HG02759 (cell line): Measurements from ENCODE around the gene TSPAN13.

Experiments
- ATAC-seq: cut with Tn5 transposase; IDR thresholded peaks from one replicate; pipeline ENCODE4 v1.9.1; 2021; ENCODE audit warnings: mild to moderate bottlenecking, moderate library complexity; ENCODE audit not compliant: unreplicated experiment

TSPAN13 gene

DNA sequence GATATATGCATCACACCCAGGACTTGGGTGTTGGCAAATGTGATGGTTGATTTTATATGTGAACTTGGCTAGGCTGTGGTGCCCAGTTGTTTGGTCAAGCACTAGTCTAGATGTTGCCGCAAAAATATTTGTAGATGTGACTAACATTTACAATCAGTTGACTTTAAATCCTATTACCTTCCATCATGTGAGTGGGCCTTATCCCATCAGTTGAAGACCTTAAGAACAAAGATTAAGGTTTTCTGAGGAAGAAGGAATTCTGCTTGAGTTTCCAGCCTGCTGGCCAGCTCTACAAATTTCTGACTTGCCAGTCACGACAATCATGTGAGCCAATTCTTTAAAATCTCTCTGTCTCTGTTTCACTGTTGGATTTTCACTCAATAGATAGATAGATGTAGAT, 20.3 kb downstream of the TSPAN13 start:
- ATAC-seq: no peak

DNA sequence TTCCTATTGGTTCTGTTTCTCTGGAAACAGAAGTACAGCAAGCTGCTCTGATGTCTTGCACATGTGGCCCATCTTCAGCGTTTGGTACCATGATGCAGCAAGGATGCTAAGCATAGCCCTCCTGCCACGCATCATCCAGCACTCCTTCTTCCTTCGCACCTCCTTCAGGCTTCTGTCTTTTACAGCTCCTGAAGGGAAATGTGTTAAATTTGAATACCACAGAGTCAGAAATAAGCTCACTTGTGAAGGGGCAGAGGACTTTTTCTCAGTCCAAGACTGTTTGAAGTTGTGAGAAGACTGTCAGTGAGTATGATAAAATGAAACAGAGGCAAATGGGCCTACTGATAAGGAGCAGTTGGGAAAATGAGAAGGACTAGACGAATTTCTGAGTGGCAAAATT, 20.7 kb downstream of the TSPAN13 start:
- ATAC-seq: no peak

DNA sequence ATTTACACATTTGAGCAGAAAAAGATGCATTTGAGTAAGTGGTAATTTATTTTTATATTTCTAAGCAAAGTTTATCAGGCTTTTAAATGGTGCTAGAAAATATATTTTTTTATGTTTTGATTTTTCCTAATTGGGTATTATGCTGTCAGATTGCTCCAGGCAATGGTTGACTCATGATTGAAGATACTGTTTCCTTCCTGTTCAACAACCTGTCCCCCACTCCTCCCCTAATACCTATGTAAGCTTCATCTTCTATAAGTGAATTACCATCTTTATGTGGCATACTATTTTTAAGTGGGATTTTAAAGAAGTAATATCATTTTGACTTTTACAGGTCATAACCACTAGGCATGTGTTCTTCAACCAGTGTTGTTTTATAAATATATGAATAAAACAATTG, 21.4 kb downstream of the TSPAN13 start:
- no peak for ATAC-seq

DNA sequence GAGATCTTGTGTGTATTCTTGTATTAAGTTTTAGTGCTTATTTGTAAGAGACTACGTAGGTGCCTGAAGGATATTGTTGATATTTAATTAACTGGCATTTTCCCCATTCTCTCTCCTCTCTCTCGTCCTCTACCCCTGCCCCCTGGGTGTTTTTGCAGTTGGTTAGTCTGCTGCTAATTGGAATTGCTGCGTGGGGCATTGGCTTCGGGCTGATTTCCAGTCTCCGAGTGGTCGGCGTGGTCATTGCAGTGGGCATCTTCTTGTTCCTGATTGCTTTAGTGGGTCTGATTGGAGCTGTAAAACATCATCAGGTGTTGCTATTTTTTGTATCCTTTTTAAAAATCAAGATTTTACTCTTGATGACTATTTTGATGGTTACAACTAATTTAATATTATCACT, 22.5 kb downstream of the TSPAN13 start:
- no peak for ATAC-seq

DNA sequence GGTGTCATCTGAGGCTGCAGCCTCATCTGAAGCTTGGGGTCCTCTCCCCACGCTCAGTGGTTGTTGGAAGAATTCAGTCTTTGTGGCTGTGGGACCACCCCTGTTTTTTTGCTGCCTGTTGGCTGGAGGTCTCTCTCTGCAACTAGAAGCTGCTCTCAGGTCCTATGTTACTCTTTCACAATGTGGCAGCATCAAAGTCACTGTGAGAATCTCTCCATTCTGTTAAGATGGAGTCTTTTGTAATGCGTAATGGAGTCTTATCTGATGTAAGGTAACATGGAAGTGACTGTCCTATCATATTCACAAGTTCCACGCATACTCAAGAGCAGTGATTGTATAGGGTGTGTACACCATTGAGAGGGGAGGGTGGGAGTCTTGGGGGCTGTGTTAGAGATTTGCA, 24.9 kb downstream of the TSPAN13 start:
- ATAC-seq: no peak

GRCh38 chr7:16779051-16779450, 25.5 kb downstream of the TSPAN13 start:
- no peak for ATAC-seq

- ATAC-seq: no peak
Measured at GRCh38 chr7:16780596-16780995, 27.0 kb downstream of the TSPAN13 start.

GRCh38 chr7:16785321-16785720, 31.8 kb downstream of the TSPAN13 start:
- no peak for ATAC-seq

DNA sequence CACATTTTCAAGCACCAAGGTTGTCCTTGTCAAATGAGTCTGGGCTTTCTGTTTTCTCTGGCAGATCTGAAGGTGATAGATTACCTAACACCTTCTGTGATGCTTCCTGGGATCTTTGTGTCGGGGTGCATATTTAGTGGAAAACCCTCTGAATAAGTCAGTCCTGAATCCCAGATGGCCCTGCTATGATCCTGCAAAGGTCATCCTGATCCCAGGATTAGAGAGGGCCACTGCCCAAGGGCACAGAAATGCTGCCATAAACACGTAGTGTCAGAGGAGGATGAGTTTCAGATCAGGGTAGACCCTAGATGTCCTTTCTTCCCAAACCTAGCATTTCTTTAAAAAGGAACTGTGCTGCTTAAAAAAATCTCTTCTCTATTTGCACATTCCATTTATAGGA, 32.3 kb downstream of the TSPAN13 start:
- no peak for ATAC-seq

- no peak for ATAC-seq
Measured at GRCh38 chr7:16786257-16786656, 32.7 kb downstream of the TSPAN13 start.

DNA sequence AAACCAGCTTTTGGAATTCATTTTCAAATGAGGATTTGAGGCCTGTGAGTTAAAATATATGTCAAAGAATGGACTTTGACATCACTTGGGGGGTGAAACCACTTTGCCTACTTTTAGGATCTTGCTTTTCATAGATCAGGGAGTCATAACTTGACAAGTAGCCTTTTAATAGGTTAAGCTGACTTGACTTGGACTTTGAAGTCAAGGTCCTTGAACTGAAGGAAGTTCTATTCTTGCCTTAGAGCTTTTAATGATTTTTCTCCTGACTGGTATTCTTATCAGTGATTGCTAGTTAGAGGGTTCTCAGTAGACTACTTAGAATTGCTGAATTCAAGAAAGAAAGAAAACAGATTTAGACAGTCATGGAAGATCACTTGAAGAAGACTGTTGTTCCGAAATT, 33.6 kb downstream of the TSPAN13 start:
- ATAC-seq: no peak

GRCh38 chr7:16791071-16791470, 37.5 kb downstream of the TSPAN13 start:
- ATAC-seq: no peak

DNA sequence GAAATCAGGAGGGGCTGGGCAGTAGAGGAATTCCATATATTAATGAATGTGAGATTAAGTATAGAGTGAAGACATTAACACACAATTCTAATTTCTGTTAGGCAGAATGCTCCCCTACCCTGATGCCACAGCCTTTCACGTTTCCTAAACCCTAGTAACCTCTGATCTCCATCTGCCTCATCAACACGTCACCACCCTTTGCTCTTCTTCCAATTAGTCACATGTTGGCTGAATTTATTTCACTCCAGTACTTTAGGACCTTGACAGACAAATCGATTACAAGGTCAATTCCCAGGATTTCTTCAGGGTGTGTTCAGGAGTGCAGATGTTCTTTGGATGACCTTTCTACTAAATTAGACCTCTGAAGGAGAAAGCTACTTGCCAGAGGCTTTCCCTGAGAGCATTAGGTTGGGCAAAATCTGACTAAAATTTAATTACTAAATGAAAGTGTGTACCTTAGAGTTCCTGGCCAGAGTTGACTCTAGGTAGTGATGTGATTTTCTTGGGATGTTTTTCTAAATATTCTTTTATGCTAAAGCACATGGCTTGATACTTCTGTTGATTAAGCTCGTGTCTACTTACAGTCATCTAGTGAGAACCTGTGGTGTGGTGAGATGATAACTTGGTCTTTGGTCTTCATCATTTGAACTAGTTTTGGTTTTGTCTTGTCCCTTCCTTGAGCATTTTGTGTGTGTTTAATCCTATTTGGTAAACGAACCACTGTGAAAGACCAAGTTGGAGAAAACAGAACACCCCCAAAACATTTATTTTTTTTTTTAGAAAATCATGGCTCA, 38.5 kb downstream of the TSPAN13 start:
- ATAC-seq: no peak

GRCh38 chr7:16794986-16795385, 41.4 kb downstream of the TSPAN13 start:
- no peak for ATAC-seq

DNA sequence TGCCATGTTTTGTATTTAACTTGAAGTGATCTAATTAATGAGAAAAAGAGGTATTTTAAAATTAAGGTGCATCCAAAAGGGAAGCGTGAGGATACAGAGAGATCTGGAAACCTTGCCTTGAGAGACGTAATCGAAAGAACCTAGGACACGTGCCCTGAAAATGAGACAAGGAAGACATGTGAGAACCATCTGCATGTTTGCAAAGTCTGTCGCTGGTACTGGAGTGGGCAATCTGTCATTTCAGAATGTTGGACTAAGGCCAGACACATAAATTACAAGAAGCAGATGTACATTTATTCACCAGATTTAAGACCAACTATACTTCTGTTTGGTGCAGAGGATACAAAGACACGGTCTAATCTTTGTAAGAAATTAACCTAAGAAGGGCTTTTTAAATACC, 42.1 kb downstream of the TSPAN13 start:
- no peak for ATAC-seq

DNA sequence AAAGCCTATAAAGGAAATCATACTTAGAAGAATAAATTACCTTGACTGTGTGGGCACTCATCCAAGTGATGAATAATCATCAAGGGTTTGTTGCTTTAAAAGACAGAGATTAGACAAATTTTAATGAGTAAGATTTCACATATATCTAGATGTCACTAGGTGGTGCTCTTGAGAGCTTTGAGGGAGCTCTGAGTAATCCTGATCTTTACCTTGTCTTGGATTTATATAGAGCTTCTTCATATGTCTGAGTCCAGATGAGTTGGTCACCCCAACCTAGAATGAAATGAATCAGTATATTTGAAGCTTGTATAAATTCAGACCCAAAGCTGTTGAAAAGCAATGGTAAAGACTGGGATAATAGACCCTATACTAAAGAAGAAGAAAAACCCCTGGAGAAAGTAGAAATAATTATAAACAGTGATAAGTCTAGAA, 47.6 kb downstream of the TSPAN13 start:
- ATAC-seq: no peak

DNA sequence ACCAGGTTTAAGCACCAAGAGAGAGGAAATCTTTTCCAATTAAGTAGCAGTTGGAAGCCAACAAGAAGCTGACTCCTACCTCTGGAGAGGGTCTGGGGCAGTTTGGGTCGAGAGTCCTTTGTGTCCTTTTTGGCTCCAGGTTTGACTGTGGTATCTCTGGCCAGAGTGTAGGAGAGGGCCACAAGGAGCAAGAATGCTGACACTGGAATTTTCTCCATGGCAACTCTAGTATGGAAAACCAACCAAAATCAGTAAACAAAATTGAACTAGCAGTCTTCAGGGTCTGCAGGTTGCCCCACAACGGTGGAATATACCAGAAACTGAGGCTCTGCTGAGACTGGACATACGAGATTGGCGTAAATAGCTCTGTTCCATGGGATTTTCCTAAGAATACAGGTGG, 48.0 kb downstream of the TSPAN13 start:
- ATAC-seq: no peak

DNA sequence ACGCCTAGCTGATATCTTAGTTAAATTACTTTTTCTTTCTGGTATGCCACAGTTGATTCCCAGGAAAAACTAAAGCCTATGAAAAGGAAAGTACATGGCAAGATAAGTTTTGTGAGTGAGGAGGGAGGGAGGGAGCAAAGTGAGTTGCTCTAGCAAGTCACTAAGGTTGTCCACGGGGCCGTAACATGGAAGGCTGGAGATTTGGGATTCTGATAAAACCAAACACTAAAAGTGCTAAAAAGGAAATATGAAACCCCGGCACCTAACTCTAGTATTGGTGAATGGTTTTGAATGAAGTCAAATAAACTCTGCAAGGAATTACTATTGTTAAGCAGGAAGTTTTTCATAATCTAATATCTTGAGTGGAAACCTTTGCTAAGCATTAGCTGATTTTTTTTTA, 49.6 kb downstream of the TSPAN13 start:
- no peak for ATAC-seq

DNA sequence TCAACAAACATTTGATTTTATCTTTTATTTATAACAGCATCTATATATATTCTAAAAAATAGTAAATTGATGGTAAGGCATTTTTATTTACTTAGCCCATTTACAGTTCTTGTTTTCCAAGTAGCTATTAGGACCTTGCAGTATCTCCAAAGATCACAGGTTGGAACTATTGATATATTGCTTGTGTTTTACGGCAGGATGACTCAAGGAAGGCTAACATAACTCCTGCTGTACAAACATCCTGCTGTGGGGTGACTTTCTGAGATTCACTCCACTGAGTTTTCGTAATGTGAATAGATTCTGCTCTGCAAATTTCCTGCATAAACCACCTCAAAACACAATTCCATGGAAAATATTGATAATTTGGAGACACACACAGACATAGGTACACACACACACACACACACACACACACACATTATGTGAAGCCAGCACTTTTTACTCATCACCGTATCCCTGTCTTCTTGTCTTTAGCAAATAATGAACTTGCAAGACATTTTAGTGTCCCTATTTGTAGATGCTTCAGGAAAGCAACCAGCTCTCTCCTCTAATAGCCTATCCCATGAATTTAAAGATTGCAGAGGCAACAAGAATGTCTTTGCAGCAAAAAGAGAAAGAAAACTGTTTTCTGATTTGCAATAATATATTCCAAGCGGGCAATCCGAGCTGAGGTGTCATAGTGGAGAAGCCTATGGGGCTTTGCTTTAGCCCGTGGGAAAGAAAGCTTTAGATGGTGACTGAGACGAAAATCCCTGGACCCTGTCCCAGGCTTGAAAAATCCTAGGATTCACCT, 50.5 kb downstream of the TSPAN13 start:
- no peak for ATAC-seq

GRCh38 chr7:16804674-16805439, 51.3 kb downstream of the TSPAN13 start, which contains the start of gene AGR2:
Gene AGR2, minus strand, starts transcription at chr7:16804999. Its CDS starts 3,203 bp downstream, at chr7:16801796.
- no peak for ATAC-seq

- ATAC-seq: no peak
Measured at GRCh38 chr7:16805441-16805840, 51.9 kb downstream of the TSPAN13 start.
